T-helper 9 cell (primary cell): ENCODE data around the gene HOMER3.
"Not testable (repeated sequence)": the region's sequence is repeated elsewhere in the genome, so short reads cannot be mapped to it uniquely, and the experiment has no call there.

ENCODE experiments used
- DNase-seq: peaks from one replicate; pipeline ENCODE4 v3.0.0-alpha.2; 2020

HOMER3 gene

GRCh38 chr19:18952364-18953003 lies 11.5 kb upstream of the HOMER3 start:
- not testable (repeated sequence) for DNase-seq

- no peak for DNase-seq
Observed at GRCh38 chr19:18951721-18952281, 10.8 kb upstream of the HOMER3 start.

GRCh38 chr19:18949858-18950257 lies 8.8 kb upstream of the HOMER3 start:
- DNase-seq, result no peak

- no peak for DNase-seq
Observed at GRCh38 chr19:18948976-18949356, 7.9 kb upstream of the HOMER3 start.

- no peak for DNase-seq
Observed at GRCh38 chr19:18948075-18948975, 7.3 kb upstream of the HOMER3 start.

GRCh38 chr19:18946918-18947317 lies 5.9 kb upstream of the HOMER3 start:
- no peak for DNase-seq

- no peak for DNase-seq
Observed at GRCh38 chr19:18946335-18946734, 5.3 kb upstream of the HOMER3 start.

GRCh38 chr19:18945297-18945696 lies 4.3 kb upstream of the HOMER3 start:
- DNase-seq, result no peak

GRCh38 chr19:18943465-18943864 lies 2.4 kb upstream of the HOMER3 start:
- no peak for DNase-seq

GRCh38 chr19:18942692-18943091 lies 1.7 kb upstream of the HOMER3 start:
- DNase-seq, result no peak

GRCh38 chr19:18941628-18942354 lies 774 bp upstream of the HOMER3 start:
- no peak for DNase-seq

- DNase-seq, result no peak
Observed at GRCh38 chr19:18939922-18940768, 872 bp downstream of the HOMER3 start.

- no peak for DNase-seq
Observed at GRCh38 chr19:18939163-18939562, 1.9 kb downstream of the HOMER3 start.

- DNase-seq, result no peak
Observed at GRCh38 chr19:18933297-18933696, 7.7 kb downstream of the HOMER3 start.

GRCh38 chr19:18932216-18932841 lies 8.7 kb downstream of the HOMER3 start:
- peak; percentile 90 for DNase-seq

GRCh38 chr19:18931316-18932162 lies 9.5 kb downstream of the HOMER3 start:
- DNase-seq, result no peak

GRCh38 chr19:18929311-18929710 lies 11.7 kb downstream of the HOMER3 start:
- no peak for DNase-seq

- no peak for DNase-seq
Observed at GRCh38 chr19:18928018-18928805, 12.8 kb downstream of the HOMER3 start.

GRCh38 chr19:18924684-18925213 lies 16.3 kb downstream of the HOMER3 start:
- DNase-seq, result no peak
